ENCODE measurements around the gene FBXO31.

GRCh38 chr16:87389245-87389644, 5.7 kb upstream of the FBXO31 start:
- TF ChIP-seq, protein P1, sequence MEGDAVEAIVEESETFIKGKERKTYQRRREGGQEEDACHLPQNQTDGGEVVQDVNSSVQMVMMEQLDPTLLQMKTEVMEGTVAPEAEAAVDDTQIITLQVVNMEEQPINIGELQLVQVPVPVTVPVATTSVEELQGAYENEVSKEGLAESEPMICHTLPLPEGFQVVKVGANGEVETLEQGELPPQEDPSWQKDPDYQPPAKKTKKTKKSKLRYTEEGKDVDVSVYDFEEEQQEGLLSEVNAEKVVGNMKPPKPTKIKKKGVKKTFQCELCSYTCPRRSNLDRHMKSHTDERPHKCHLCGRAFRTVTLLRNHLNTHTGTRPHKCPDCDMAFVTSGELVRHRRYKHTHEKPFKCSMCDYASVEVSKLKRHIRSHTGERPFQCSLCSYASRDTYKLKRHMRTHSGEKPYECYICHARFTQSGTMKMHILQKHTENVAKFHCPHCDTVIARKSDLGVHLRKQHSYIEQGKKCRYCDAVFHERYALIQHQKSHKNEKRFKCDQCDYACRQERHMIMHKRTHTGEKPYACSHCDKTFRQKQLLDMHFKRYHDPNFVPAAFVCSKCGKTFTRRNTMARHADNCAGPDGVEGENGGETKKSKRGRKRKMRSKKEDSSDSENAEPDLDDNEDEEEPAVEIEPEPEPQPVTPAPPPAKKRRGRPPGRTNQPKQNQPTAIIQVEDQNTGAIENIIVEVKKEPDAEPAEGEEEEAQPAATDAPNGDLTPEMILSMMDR (IDR thresholded peaks at IDR 0.05), result no peak
- TF ChIP-seq POLR2A (IDR thresholded peaks at IDR 0.05), result no peak
- no peak for TF ChIP-seq EP300 (IDR thresholded peaks at IDR 0.05)
